HG03378 (cell line): ENCODE results near the gene MYO3B.
A peak's percentile ranks its signal among the peaks of the same experiment; 100 is the strongest.

Experiments
- ATAC-seq: cut with Tn5 transposase; IDR thresholded peaks from one replicate; pipeline ENCODE4 v1.9.1; 2021; ENCODE audit warnings: mild to moderate bottlenecking, moderate library complexity; ENCODE audit not compliant: unreplicated experiment

MYO3B gene, protein sequence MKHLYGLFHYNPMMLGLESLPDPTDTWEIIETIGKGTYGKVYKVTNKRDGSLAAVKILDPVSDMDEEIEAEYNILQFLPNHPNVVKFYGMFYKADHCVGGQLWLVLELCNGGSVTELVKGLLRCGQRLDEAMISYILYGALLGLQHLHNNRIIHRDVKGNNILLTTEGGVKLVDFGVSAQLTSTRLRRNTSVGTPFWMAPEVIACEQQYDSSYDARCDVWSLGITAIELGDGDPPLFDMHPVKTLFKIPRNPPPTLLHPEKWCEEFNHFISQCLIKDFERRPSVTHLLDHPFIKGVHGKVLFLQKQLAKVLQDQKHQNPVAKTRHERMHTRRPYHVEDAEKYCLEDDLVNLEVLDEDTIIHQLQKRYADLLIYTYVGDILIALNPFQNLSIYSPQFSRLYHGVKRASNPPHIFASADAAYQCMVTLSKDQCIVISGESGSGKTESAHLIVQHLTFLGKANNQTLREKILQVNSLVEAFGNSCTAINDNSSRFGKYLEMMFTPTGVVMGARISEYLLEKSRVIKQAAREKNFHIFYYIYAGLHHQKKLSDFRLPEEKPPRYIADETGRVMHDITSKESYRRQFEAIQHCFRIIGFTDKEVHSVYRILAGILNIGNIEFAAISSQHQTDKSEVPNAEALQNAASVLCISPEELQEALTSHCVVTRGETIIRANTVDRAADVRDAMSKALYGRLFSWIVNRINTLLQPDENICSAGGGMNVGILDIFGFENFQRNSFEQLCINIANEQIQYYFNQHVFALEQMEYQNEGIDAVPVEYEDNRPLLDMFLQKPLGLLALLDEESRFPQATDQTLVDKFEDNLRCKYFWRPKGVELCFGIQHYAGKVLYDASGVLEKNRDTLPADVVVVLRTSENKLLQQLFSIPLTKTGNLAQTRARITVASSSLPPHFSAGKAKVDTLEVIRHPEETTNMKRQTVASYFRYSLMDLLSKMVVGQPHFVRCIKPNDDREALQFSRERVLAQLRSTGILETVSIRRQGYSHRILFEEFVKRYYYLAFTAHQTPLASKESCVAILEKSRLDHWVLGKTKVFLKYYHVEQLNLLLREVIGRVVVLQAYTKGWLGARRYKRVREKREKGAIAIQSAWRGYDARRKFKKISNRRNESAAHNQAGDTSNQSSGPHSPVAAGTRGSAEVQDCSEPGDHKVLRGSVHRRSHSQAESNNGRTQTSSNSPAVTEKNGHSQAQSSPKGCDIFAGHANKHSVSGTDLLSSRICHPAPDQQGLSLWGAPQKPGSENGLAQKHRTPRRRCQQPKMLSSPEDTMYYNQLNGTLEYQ (N-terminal part only)

DNA sequence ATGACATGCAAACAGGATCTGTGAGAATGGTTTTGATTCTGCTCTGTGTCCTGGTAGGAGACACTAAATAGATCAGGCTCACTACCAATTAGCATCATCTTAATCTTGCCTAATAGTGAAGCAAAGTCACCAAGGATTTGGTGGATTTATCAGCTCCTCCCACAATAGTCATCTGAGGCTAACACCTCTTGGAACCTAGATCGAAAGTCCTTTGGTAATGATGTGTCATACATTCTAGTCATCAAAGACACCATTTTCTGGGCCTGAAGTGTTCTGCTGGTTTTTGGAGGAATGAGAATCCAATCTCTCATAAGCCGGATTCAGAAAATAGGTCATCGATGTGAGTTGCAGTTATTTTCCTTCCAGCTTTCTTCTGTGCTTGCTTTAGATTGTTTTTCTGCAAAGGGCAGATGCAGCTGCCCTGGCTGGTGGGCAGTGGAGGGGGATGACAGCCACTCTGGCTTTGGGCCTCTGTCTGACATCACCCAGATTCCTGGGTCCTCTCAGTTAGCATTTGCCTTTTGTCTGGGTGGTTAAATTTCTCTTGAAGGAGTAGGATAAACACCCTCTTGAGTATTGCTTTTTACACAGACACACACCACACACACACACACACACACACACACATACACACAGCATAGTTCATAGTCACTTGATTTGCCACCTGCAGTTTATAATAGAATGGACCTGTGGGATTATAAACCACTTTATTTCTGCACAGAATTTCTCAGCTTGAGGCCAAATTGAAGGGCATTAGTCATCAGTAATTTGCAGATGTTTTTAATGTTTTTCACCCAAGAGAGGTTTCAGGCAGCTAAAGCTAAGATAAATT, at the start of gene MYO3B:
Gene MYO3B, plus strand, starts transcription at position 198 of the 832 bp plus-strand sequence. Its CDS starts 141 bp downstream, at position 339.
- ATAC-seq, result peak; percentile 42

DNA sequence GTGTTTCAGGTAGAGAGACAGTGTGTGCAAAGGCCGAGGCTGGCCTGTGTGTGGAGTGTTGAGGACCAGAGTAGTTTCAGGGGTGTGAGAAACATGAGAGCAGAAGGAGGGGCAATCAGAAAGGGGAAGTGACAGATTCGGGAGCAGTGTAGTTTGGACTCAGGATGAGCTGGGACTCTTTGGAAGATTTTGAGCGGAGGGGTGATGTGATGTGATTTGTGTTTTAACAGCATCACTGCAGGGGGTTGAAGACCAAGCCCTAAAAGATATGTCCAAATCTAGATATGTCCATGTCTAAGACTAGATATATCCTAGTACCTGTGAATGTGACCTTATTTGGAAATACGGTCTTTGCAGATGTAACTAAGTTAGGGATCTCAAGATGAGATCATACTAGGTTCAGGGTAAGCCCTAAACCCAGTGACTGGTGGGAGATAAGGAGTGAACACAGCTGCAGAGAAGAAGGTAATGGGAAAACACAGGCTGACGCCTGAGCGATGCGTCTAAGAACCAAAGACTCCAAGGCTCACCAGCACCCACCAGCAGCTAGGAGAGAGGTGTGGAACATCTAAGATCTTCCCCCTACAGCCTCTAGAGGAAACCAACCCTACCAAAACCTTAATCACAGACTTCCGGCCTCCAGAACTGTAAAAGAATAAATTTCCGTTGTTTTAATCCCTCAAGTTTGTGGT, 38.5 kb upstream of the MYO3B start:
- ATAC-seq, result peak; percentile 45

DNA sequence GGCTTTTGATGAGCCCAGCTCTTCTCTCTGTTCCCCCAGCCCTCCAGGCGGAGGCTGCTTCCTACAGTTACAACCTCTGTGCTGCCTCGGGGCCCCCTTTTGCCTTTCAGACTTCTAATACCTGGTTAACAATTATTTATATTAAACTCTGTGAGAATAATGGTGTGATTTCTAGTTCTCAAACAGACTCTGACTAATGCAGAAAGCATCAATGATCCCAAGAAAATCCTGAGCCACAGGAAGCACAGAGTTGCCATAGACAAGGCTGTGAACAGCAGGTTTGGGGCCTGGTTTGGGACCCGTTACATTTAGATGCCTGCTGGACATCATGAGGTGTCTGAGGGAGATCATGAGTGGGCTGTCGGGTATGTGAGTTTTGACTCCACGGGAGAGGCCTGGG, 37.4 kb upstream of the MYO3B start:
- ATAC-seq, result no peak

DNA sequence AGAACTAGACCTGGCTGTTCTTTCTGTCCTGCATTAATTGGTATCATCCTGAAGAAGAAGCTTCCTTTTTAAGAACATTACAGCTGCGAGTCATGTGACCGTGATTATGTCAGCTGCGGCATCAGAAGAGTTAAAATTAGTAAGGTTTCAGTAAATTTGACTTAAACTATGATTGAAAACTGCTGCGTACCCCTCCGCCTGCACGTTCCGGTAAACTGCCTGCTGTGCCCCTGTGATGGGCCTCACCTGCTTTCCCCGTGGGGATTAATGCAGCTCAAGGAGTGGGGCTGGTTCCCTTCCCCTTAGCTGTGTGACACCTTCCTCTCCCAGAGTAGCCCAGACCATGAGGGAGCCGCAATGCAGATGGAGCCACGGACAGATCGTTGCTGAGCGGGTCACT, 36.1 kb upstream of the MYO3B start:
- ATAC-seq, result peak; percentile 51

DNA sequence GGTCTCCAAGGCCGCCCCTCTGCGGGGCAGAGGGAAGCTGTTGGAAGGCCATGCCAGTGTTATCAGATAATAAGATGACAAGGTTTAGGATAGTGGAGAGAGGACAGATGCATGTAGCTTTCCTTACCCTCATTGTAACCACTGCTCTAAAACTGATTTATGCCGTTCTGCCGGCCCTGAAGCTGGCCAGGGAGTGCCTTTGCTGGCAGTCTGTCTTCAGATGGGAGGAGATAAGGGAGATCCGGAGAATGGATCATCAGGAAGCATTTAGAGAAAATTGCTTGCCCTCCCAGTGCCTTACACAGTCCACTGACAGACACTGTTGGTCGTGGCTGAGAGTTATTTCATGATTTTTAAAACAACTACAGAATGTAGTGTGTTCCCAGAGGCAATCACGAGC, 35.4 kb upstream of the MYO3B start:
- ATAC-seq, result no peak

DNA sequence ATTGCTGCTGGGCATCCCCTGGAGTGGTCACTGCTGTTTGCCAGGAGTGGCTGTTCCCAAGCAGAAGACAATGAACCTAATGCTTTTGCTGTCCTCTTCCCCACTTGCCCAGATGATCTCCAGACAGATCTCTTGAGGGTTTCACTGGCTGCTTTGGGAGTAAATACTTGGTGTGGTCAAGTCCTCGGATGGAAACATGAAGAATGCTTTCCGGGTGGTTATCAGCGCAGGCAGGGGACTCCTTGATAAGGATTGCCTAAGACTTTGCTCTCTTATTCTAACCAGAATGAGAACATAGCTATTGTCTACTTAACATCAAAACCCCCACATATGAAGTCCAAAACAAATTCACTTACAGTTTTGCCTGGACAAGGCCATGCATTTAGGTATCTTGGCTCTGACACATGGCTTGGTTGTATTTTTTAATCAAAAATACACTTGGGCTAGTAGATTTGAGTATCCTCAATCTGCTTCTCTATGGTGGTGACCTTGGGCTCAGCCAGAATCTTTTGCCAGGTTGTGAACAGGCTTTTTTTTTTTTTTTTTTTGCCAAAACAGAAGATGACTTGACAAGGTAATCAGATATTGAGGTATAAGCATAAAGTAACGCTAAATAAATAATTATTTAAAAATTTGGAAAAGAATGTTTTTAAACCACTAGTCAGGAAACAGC, 34.8 kb upstream of the MYO3B start:
- ATAC-seq, result no peak

DNA sequence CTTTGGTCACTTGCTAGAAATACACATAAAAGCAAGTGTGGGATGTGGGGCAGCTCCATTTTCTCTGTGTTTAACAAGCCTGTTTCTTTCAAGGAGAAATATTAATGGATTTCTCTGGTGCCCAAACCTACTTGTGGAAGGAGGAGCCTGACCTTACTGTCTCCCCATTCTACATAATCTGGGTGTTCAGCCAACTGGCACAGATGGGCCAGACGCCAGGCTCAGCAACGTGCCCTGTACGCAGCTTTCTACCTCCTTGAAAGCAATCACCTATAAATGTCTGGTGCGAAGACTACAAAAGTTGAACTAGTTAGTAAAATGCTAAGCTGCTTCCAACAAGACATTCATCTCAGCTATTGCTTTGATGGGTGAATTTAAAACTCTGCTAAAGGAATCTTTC, 33.2 kb upstream of the MYO3B start:
- ATAC-seq, result no peak

DNA sequence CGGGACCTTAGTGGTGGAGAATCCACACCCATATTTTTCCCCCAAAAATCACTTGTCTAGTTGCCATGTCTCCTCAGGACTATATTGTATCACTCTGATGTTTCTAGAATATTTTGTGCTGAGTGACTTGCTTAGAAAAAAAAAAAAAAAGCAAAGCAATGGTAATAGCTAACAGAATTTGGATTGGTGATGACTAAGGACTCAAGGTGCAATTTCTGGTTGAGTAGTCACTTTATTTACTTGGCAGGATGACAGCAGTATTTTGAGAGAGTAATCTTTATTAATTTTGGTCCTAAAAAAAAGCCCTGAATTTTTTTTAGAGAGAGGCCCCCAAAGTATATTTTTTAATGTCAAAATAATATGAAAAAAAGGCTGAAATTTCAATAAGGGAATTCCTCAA, 32.8 kb upstream of the MYO3B start:
- ATAC-seq, result no peak

DNA sequence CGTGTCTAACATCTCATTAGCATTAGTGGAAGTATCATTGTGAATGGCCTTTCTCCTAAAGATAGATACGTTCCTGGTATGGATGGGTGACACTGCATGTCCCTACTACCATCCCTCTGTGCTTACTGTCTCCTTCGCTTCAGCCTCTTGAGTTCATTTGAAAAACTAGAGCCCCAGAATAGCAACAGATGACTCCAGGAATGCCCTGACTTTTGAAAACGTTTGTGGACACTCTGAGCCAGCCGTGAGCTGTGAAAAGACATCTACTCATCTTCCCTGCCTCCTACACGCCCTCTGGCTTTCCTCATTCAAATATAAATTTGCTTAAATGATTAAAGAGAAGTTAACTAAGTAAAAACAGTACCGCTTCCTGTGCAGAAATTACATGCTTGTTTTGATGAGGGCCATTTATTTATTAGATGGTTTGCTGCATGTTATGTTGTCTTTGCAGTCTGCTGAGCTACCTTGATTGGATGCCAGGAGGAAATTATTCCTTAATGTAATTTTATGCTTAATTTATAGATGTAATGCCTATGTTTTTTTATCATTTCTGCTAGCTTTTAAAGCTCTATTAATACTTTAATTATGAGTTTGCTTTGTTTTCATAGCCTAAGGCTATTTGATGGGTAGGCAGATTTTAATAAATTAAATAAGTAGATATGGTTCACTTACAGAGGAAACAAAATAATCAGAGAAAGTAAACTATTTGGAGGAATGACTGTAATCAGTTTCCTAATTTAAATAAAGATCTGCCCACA, 32.1 kb upstream of the MYO3B start:
- no peak for ATAC-seq

DNA sequence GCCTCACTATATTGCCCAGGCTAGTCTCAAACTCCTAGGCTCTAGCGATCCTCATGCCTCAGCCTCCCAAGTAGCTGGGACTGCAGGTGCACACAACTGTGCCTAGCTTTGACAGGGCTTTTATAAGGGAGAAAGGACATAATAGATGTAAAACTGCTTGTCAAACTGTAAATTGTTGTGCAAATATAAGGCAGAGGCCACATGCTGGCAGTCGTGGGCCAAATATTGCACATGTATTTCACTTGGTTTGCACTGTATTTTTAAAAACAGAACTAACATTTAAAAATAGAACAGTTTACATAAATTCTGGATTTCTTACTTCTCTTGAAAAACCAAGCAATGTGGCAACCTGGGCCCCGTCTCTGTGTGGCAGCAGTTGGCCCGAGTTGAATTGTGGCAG, 31.2 kb upstream of the MYO3B start:
- no peak for ATAC-seq

DNA sequence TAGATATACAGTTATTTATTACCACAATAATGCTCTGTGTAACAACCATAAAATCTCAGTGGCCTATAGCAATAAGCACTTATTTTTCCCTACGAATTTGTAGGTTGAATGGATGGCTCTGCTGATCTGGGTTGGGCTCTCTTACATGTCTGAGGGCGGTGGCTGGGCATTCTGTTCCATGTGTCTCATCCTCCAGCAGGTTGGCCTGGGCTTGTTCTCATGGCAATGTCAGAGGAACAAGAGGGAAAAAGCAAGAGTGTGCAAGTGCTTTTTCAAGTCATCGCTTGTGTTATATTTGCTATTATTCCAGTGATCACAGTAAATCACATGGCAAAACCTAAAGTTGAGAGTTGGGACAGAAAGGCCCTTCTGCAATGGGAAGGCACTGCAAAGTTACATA, 30.4 kb upstream of the MYO3B start:
- ATAC-seq, result no peak

DNA sequence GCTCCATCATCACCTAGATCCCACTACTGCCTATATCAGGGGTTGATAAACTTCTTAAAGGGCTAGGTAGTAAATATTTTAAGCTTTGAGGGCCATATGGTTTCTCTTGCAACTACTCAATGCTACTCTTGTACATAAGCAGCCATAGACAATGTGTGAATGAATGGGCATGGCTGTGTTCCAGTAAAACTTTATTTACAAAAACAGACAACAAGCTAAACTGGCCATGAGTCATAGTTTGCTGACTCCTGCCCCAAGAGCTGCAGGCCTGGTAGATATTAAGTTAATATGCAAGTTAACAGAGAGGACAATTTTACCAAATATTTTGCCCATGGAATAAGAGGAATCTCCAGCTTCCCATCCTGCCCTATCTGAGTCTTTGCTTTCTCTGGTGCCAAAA, 29.8 kb upstream of the MYO3B start:
- ATAC-seq, result no peak

DNA sequence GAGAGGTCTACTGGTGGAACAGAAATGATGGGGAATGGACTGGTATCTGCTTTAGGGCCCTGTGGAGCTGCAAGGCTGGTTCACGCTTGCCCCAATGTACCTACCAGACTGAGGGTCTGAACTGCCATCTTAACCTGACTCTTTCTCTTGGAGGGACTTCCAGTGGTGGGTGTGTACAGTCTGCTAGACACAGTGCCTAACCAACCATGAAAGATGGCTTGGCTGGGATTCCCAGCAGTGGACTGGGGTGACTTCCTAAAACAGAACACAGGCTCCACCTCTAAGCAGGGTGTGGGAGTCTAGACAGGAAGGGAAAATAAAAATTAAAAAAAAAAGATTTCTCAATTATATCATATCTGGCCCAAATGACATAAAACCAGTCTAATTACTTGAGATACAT, 25.5 kb upstream of the MYO3B start:
- ATAC-seq, result no peak

DNA sequence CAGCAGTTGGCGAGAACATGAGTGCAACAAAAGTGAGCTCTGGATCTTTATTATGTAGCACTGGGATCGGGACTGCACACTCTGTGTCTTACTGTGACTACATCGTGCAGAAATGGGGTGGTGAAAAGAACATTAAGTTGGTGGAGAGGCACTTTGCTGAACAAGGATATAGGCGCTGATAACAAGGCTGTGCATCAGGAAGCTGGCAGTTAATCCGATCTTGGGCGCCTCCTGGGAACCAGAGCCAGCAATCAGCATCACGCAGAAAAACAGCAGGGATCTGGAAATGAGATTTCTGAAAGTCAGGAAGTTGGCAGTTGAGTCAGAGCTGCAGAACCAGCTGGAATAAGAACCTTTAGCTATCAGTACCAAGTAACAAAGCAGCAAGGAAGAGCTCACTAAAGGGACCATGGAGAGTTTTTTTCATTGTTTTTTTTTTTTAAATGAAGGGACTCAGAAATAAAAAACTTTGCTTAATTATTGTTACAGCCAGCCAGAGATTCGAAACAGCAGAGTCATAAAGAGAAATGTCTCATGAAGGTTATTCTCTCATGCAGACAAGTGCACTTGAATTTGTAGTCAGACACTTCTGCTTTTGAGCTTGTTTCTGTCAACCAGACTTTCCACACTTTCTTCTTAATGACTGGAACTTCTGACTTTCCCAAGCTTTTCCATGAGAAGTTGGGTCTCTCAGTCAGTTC, 22.8 kb upstream of the MYO3B start:
- no peak for ATAC-seq

DNA sequence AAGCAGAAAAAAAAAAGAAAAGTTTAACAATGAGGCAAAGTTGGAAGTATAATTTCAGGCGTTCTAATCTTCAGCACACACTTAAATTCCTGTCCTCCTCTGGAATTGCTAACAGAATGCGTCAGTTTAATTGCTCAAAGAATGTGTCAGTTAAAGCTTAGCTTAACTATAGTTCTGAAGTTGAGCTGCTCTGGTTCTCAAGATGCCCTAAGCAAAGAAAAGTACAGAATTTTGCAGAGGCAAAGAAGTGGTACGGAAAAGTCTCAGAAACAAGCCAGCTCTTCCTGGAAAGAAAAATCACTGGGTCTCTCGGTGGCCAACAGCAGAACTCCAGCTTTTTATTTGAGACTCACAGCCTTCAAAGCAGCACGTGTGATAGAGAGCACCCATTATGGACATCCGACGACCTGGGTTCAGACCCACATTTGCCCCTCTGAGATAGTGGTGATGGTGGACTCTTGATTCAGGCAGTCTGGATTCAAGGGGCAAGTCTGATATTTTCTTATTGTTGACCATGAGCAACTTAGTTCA, 22.2 kb upstream of the MYO3B start:
- no peak for ATAC-seq

DNA sequence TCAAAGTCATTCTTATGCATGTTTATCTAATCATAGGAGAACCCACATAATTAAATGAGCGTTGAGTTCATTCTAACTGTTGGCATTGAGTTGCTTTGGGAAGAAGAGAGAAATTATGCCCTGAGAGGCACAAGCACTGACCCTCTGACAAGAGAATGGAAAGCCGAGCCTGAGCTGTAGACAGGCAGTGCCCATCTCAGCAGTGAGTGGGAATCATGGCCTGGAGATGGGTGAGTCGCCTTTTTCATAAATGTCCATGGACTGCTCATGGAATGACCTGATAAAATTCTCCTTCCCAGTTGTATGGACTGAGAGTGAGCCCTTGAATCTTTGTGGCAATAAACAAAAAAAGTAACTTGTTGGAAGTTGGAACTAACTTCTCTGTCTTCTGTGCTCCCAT, 21.4 kb upstream of the MYO3B start:
- ATAC-seq, result no peak

DNA sequence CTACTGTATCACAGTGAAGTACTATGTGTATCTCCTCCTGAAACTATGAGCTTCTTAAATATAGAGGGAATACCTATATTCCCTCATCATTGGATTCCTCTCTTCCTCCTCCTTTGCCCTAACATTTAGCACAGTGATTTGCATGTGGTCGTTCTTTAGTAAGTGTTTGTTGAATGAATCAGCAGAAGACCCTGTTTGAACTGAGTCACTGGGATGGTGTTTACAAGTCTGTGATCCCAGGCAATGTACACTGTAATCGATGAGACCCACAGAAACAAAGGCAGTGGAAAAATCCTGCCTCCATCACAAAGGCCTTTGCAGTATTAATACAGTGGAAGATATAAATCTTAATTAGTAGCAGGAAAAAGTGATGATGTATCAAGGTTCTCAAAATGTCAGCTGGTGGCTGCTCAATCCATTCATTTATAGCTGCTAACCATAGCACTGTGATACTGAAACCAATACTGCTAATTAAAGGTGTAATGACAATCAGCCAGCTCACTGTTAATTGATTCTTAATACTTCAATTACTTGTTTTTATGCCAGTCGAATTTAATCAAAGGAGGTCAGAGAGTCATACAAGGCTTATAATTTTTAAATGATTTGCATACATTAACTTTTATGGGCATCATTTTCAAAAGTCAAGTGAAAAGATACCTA, 20.8 kb upstream of the MYO3B start:
- ATAC-seq, result no peak
